ENCODE results near the gene RASSF4.
"Not testable (repeated sequence)": the region's sequence is repeated elsewhere in the genome, so short reads cannot be mapped to it uniquely, and the experiment has no call there.

Gene RASSF4

GRCh38 chr10:45004661-45005060 lies 45.1 kb downstream of the RASSF4 start:
- H3K27ac ChIP-seq (ENCODE audit: low read depth, low read length) = no peak overlapping the region
- H3K4me1 ChIP-seq (ENCODE audit: control insufficient read depth, insufficient read depth, low read length) = peaks cover 8% of the 10 kb centered on the region; the same call in 1 of the 2 replicates
- H3K4me3 ChIP-seq (ENCODE audit: low read depth, low read length) = no peak overlapping the region
- H3K36me3 ChIP-seq (ENCODE audit: control insufficient read depth, insufficient read depth, low read length) = peaks cover 4% of the 10 kb centered on the region; the same call in 1 of the 2 replicates
- peaks cover 2% of the 10 kb centered on the region; the same call in 1 of the 2 replicates for H3K27me3 ChIP-seq (ENCODE audit: control insufficient read depth, insufficient read depth, low read length)
- H3K9ac ChIP-seq (ENCODE audit: low read length) = no peak overlapping the region
- no peaks in the 10 kb centered on the region; the same call in 1 of the 2 replicates for H3K9me3 ChIP-seq (ENCODE audit: control insufficient read depth, insufficient read depth, low read depth, low read length)

- Histone ChIP-seq H3K4me3 (ENCODE audit: low read depth, low read length) (no peak overlapping the region), H3K4me1 (ENCODE audit: control insufficient read depth, insufficient read depth, low read length) (peaks cover 5% of the 10 kb centered on the region; the same call in 1 of the 2 replicates), H3K9ac (ENCODE audit: low read length) (no peak overlapping the region), H3K9me3 (ENCODE audit: control insufficient read depth, insufficient read depth, low read depth, low read length) (no peaks in the 10 kb centered on the region; the same call in 1 of the 2 replicates), H3K36me3 (ENCODE audit: control insufficient read depth, insufficient read depth, low read length) (peaks cover 4% of the 10 kb centered on the region; the same call in 1 of the 2 replicates), H3K27me3 (ENCODE audit: control insufficient read depth, insufficient read depth, low read length) (peaks cover under 1% of the 10 kb centered on the region; the same call in 1 of the 2 replicates), H3K27ac (ENCODE audit: low read depth, low read length) (no peak overlapping the region)
These were observed 45.7 kb downstream of the RASSF4 start for GRCh38 chr10:45005284-45005683.

- Histone ChIP-seq H3K4me1 (ENCODE audit: control insufficient read depth, insufficient read depth, low read length) (0 out of 2 replicates have a peak, but pooled peaks cover 2% of the 10 kb centered on the region), H3K27ac (ENCODE audit: low read depth, low read length) (no peak overlapping the region), H3K9me3 (ENCODE audit: control insufficient read depth, insufficient read depth, low read depth, low read length) (no peaks in the 10 kb centered on the region; the same call in 1 of the 2 replicates), H3K36me3 (ENCODE audit: control insufficient read depth, insufficient read depth, low read length) (peaks cover 4% of the 10 kb centered on the region; the same call in 1 of the 2 replicates), H3K9ac (ENCODE audit: low read length) (no peak overlapping the region), H3K27me3 (ENCODE audit: control insufficient read depth, insufficient read depth, low read length) (no peaks in the 10 kb centered on the region), H3K4me3 (ENCODE audit: low read depth, low read length) (no peak overlapping the region)
These were observed 46.9 kb downstream of the RASSF4 start for GRCh38 chr10:45006276-45007030.

GRCh38 chr10:45008524-45009161 lies 49.0 kb downstream of the RASSF4 start:
- Histone ChIP-seq H3K4me1 (ENCODE audit: control insufficient read depth, insufficient read depth, low read length) (0 out of 2 replicates have a peak, but pooled peaks cover 2% of the 10 kb centered on the region), H3K4me3 (ENCODE audit: low read depth, low read length) (no peak overlapping the region), H3K27me3 (ENCODE audit: control insufficient read depth, insufficient read depth, low read length) (no peaks in the 10 kb centered on the region)

GRCh38 chr10:45014557-45014956 lies 55.0 kb downstream of the RASSF4 start:
- H3K9me3 ChIP-seq (ENCODE audit: control insufficient read depth, insufficient read depth, low read depth, low read length); H3K27ac ChIP-seq (ENCODE audit: low read depth, low read length); H3K36me3 ChIP-seq (ENCODE audit: control insufficient read depth, insufficient read depth, low read length); H3K27me3 ChIP-seq (ENCODE audit: control insufficient read depth, insufficient read depth, low read length); H3K4me1 ChIP-seq (ENCODE audit: control insufficient read depth, insufficient read depth, low read length); H3K4me3 ChIP-seq (ENCODE audit: low read depth, low read length); H3K9ac ChIP-seq (ENCODE audit: low read length): not testable (repeated sequence)

More at GRCh38 chr10:45008524-45009161, 49.0 kb downstream of the RASSF4 start:
- H3K36me3 ChIP-seq (ENCODE audit: control insufficient read depth, insufficient read depth, low read length) = peaks cover 1% of the 10 kb centered on the region; the same call in 1 of the 2 replicates
- no peaks in the 10 kb centered on the region; the same call in 1 of the 2 replicates for H3K9me3 ChIP-seq (ENCODE audit: control insufficient read depth, insufficient read depth, low read depth, low read length)
- H3K9ac ChIP-seq (ENCODE audit: low read length) = no peak overlapping the region
- H3K27ac ChIP-seq (ENCODE audit: low read depth, low read length) = no peak overlapping the region

GRCh38 chr10:45015590-45015989 lies 56.0 kb downstream of the RASSF4 start:
- Histone ChIP-seq H3K27ac (ENCODE audit: low read depth, low read length) (no peak overlapping the region), H3K36me3 (ENCODE audit: control insufficient read depth, insufficient read depth, low read length) (no peaks in the 10 kb centered on the region), H3K4me3 (ENCODE audit: low read depth, low read length) (no peak overlapping the region), H3K27me3 (ENCODE audit: control insufficient read depth, insufficient read depth, low read length) (no peaks in the 10 kb centered on the region), H3K9ac (ENCODE audit: low read length) (no peak overlapping the region), H3K4me1 (ENCODE audit: control insufficient read depth, insufficient read depth, low read length) (no peaks in the 10 kb centered on the region), H3K9me3 (ENCODE audit: control insufficient read depth, insufficient read depth, low read depth, low read length) (peaks cover 5% of the 10 kb centered on the region)

GRCh38 chr10:45023426-45023825 lies 63.8 kb downstream of the RASSF4 start:
- Histone ChIP-seq H3K4me3 (ENCODE audit: low read depth, low read length) (no peak overlapping the region), H3K9me3 (ENCODE audit: control insufficient read depth, insufficient read depth, low read depth, low read length) (0 out of 2 replicates have a peak, but pooled peaks cover 8% of the 10 kb centered on the region), H3K36me3 (ENCODE audit: control insufficient read depth, insufficient read depth, low read length) (no peaks in the 10 kb centered on the region), H3K4me1 (ENCODE audit: control insufficient read depth, insufficient read depth, low read length) (no peaks in the 10 kb centered on the region), H3K27ac (ENCODE audit: low read depth, low read length) (no peak overlapping the region), H3K27me3 (ENCODE audit: control insufficient read depth, insufficient read depth, low read length) (no peaks in the 10 kb centered on the region), H3K9ac (ENCODE audit: low read length) (no peak overlapping the region)

GRCh38 chr10:45034301-45034700 lies 74.7 kb downstream of the RASSF4 start:
- H3K27ac ChIP-seq (ENCODE audit: low read depth, low read length) = no peak overlapping the region
- peaks cover 16% of the 10 kb centered on the region for H3K9me3 ChIP-seq (ENCODE audit: control insufficient read depth, insufficient read depth, low read depth, low read length)
- H3K4me3 ChIP-seq (ENCODE audit: low read depth, low read length) = no peak overlapping the region
- no peaks in the 10 kb centered on the region for H3K36me3 ChIP-seq (ENCODE audit: control insufficient read depth, insufficient read depth, low read length)
- no peak overlapping the region for H3K9ac ChIP-seq (ENCODE audit: low read length)
- H3K4me1 ChIP-seq (ENCODE audit: control insufficient read depth, insufficient read depth, low read length) = 0 out of 2 replicates have a peak, but pooled peaks cover 3% of the 10 kb centered on the region
- H3K27me3 ChIP-seq (ENCODE audit: control insufficient read depth, insufficient read depth, low read length) = no peaks in the 10 kb centered on the region

- Histone ChIP-seq H3K9ac (ENCODE audit: low read length) (no peak overlapping the region), H3K4me3 (ENCODE audit: low read depth, low read length) (no peak overlapping the region), H3K4me1 (ENCODE audit: control insufficient read depth, insufficient read depth, low read length) (0 out of 2 replicates have a peak, but pooled peaks cover 3% of the 10 kb centered on the region), H3K27ac (ENCODE audit: low read depth, low read length) (no peak overlapping the region), H3K9me3 (ENCODE audit: control insufficient read depth, insufficient read depth, low read depth, low read length) (peaks cover 12% of the 10 kb centered on the region), H3K27me3 (ENCODE audit: control insufficient read depth, insufficient read depth, low read length) (no peaks in the 10 kb centered on the region), H3K36me3 (ENCODE audit: control insufficient read depth, insufficient read depth, low read length) (no peaks in the 10 kb centered on the region)
These were observed 76.1 kb downstream of the RASSF4 start for GRCh38 chr10:45035673-45036072.

- Histone ChIP-seq H3K4me1 (ENCODE audit: control insufficient read depth, insufficient read depth, low read length) (peaks cover 29% of the 10 kb centered on the region), H3K4me3 (ENCODE audit: low read depth, low read length) (no peak overlapping the region), H3K27me3 (ENCODE audit: control insufficient read depth, insufficient read depth, low read length) (no peaks in the 10 kb centered on the region), H3K9me3 (ENCODE audit: control insufficient read depth, insufficient read depth, low read depth, low read length) (no peaks in the 10 kb centered on the region), H3K9ac (ENCODE audit: low read length) (no peak overlapping the region), H3K36me3 (ENCODE audit: control insufficient read depth, insufficient read depth, low read length) (no peaks in the 10 kb centered on the region), H3K27ac (ENCODE audit: low read depth, low read length) (no peak overlapping the region)
These were observed 81.4 kb downstream of the RASSF4 start for GRCh38 chr10:45040921-45041542.
